HG03565 (cell line): ENCODE data around the gene HYPK.
"Not testable (repeated sequence)": the region's sequence is repeated elsewhere in the genome, so short reads cannot be mapped to it uniquely, and the experiment has no call there.

ENCODE experiments used
- ATAC-seq: cut with Tn5 transposase; IDR thresholded peaks from one replicate; pipeline ENCODE4 v1.9.1; 2021; ENCODE audit warnings: mild to moderate bottlenecking, moderate library complexity; ENCODE audit not compliant: unreplicated experiment

Gene HYPK

DNA sequence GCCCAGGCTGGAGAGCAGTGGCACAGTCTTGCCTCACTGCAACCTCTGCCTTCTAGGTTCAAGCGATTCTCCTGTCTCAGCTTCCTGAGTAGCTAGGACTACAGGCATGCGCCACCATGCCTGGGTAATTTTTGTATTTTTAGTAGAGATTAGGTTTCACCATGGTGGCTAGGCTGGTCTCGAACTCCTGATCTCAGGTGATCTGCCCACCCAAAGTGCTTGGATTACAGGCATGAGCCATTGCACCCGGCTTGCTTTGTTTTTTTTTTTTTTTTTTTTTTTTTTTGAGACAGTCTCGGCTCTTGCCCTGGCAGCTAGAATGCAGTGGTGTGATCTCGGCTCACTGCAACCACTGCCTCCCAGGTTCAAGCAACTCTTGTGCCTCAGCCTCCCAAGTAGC lies 32.1 kb downstream of the HYPK start:
- ATAC-seq = not testable (repeated sequence)

DNA sequence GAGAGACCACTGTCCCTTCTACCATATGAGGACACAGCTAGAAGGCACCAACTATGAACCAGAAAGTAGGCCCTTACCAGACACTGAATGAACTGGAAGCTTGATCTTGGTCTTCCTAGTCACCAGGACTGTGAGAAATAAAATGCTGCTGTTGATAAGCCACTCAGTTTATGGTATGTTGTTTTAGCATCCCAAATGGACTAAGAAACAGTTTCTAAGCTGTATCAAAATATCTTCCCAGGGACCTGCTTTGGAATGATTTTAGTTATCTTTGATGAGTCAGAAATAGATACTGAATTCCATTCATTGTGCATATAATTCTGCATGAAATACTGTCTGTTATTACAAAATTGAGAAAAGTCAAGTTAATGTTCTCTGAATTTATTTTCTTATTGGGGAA lies 45.0 kb downstream of the HYPK start:
- no peak for ATAC-seq

- no peak for ATAC-seq
Measured at GRCh38 chr15:43851251-43851650, 50.9 kb downstream of the HYPK start.

DNA sequence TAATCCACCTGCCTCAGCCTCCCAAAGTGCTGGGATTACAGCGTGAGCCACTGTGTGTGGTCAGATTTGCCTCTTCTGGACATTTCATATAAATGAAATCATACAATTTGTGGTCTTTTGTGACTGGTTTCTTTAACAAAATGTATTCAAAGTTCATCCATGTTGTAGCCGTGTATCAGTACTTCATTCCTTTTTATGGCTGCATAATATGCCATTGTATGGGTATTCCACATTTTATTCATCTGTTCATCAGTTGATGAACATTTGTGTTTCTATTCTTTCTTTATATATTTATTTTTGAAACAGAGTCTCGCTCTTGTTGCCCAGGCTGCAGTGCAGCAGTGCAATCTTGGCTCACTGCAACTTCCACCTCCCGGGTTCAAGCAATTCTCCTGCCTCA lies 52.2 kb downstream of the HYPK start:
- ATAC-seq = no peak
